Loucy (cell line): ENCODE results near the gene SLC9A9.

ENCODE experiments used
- EZH2phosphoT487 ChIP-seq: fragments of 200-600 bp; IDR thresholded peaks from 2 replicates; pipeline ENCODE4 v1.6.1; 2018; ENCODE audit warnings: antibody characterized with exemption, mild to moderate bottlenecking, moderate library complexity, borderline replicate concordance
- TF ChIP-seq, protein P1 (sequence below): fragments of 200-600 bp; sonication (generic); conservative IDR thresholded peaks from 2 replicates; pipeline ENCODE4 v1.5.1; 2014; ENCODE audit warnings: mild to moderate bottlenecking, antibody characterized with exemption, low read length

GRCh38 chr3:143366672-143367071 is 481.6 kb downstream of the SLC9A9 start:
- TF ChIP-seq, protein P1, sequence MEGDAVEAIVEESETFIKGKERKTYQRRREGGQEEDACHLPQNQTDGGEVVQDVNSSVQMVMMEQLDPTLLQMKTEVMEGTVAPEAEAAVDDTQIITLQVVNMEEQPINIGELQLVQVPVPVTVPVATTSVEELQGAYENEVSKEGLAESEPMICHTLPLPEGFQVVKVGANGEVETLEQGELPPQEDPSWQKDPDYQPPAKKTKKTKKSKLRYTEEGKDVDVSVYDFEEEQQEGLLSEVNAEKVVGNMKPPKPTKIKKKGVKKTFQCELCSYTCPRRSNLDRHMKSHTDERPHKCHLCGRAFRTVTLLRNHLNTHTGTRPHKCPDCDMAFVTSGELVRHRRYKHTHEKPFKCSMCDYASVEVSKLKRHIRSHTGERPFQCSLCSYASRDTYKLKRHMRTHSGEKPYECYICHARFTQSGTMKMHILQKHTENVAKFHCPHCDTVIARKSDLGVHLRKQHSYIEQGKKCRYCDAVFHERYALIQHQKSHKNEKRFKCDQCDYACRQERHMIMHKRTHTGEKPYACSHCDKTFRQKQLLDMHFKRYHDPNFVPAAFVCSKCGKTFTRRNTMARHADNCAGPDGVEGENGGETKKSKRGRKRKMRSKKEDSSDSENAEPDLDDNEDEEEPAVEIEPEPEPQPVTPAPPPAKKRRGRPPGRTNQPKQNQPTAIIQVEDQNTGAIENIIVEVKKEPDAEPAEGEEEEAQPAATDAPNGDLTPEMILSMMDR: no peak
- TF ChIP-seq EZH2phosphoT487: no peak
